HG02870 (cell line): Measurements from ENCODE around the gene GASK1B.

ENCODE experiments used
- ATAC-seq: cut with Tn5 transposase; IDR thresholded peaks from one replicate; pipeline ENCODE4 v1.9.1; 2021; ENCODE audit warnings: mild to moderate bottlenecking, moderate library complexity; ENCODE audit not compliant: unreplicated experiment

GASK1B gene

DNA sequence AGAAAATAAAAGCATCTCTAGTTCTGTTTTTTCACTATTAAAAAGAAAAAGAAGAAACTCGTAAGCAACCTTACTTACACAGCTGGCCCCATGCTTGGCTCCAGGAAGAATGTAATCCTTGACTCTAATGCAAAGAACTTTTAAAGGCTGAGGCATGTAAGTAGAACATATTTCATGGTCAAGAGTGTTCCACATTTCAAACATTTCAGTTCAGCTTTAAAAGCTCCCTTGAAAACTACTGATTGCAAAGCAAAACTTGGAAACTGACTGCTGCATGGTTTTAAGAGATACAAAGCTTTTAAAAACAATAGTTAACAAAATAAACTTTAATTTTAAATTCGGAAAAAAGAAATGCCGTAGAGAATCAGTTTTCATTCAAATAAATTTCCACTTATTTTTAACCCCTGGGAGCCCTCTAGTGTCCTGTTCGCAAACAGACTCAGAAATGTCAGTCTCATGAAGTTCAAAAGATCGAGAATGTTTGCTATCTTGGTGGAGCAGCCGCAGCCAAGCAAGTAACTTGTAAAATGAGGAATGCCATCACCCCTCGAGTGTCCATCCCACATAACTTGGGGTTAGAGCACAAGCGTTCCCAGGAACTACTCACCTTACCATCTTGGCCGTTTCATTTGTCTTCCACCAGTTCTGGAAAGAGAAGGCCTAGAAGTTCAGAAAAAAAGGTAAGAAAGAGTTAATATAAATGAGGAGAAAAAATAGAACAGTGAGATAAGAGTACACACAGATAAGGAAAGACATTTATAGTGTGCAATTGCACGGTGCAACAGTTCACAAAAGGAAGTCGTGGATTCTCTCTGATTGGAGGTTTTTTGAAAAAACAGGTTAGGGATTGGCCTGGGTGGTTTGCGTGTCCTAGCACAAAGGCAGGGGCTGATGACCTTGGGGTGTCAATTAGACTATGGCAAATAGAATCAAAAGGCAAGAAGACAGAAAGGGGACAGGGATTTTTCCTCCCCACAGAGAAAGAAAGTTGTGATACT, at the start of gene GASK1B:
TSS of gene GASK1B (minus strand) at position 765 of the 998 bp plus-strand sequence. CDS start 1,650 bp downstream, outside the sequence.
- peak; percentile 64 for ATAC-seq

DNA sequence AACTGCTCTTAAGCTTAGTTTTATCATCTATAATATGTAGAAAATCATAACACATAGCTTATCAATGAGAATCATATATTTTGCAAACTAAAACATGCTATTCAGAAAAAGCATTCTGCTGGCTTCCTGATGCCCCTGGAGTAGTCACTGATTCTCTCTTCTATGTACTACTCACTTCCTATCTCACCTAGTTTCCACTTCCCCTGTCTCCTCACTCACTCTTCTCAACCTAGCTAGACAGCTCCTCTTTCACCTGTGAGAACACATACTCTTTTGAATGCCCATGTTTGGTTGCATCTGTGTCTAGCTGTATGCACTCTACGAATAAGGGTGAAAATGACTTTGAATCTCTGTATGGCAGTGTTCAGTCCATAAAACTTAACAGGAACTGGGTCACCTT, 46.8 kb upstream of the GASK1B start:
- ATAC-seq, result peak; percentile 78

DNA sequence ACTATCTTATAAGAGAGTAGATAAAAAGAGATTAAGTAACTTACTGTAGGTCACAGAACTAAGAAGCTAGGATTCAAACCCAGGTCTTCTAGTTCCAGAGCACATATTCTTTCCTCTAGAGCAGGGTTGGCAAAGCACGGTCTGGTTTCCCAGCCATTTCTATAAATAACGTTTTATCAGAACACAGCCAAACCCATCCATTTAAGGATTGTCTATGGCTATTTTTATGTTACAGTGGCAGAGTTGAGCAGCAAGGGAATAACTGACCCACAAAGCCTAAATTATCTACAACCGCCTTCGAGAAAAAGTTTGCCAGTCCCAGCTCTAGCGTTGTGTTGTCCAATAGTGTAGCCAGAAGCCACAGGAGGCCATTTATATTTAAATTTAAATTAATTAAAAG, 44.9 kb upstream of the GASK1B start:
- ATAC-seq, result no peak

DNA sequence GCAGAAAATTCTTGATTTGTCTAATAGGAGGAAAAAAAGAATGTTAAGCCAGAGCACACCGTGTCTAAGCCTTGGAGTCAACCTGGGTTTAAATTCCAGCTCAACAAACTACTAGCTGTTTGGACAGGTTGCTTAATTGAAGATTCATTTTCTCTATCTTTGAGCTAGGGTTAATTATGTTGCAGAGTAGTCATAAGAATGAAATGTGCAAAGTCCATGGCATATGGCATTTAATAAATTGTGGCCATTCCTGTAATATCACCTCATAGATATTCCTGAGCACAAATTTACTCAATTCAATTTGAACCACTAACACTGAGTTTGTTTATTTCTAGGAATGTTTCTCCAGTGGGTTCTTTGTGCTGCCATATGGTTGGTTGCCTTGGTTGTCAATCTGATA, 42.0 kb upstream of the GASK1B start:
- ATAC-seq, result no peak

DNA sequence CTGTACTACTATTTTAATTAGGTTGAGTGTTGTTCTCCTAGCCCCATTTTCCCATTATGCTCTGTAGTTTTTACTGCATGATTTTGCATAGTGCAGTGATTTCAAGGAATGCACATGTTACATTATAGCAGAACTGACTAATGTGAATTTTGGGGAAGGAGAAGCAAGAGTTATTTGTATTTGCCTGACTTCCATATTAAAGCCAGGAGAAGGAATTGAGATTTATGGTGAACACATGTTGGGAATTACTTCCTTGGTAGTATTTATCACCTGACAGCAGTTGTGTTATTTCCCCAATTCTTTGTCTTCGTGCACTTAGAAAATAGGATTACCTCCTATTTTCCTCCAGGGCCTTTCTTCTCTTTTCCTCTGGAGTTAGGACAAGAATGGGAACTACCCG, 40.6 kb upstream of the GASK1B start:
- ATAC-seq, result no peak

DNA sequence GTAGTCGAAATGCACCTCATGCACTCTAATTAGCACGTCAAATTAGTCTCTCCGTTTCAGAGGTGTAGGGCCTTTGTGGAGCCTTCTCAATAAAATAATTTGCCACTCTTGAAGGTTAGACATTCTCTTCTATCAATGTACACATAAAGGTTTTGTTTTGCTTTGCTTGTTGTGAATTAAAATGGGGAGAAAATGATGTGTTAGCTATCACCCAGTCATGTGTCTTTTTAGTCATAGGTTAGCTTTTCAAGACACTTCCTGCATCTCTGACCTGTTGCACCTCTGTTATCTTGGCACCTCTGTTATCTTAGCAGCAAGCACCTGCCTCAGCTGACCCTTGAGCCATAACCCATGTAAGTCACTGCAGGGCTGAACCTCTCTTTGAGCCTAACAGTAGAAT, 38.4 kb upstream of the GASK1B start:
- no peak for ATAC-seq

DNA sequence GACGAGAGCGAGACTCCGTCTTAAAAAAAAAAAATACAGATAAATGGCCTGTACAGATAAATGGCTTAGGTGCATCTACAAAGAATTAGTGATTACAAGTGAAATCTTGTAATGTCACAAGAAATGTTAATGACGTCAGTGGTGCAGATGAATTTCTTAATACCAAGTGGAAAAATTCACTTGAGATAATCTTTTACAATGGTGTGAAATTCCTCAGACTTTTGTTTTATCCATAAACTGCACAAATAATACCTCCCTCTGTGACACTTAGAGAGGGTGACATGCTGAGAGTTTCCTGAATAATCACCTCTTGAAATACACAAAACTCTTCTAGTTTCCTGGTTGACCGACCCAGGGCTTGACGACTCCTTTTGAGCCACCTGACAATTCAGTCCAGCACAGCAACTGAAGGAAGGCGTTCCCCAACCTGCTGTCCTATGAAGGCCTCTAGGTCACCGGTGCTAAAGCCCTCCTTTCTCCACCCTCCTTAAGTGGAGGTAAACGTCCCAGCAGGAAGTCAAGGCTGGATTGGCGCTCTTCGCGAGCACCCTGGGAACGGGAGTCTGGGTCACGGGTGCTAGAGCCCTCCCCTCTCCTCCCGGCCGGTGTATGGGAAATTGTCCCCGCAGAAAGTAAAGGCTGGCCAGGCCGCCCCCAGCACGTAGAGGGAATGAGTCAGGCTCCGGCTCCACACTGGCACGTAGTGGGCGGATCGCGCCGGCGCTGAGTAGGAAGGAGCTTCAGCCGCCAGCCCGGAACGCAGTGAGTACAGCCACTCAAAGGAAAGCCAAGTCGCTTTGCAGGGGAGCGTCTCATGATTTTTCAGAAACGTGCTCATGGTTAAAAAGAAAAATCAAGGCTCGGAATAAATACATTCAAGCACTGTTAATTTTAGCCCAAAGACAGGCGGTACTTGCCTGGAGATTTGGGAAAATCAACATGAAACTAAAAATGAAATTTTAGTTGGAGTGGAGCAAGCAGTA, 37.3 kb upstream of the GASK1B start, which contains the start of gene TMEM144:
TSS of gene TMEM144 (plus strand) at position 662 of the 983 bp plus-strand sequence. CDS start 2,182 bp downstream, outside the sequence.
- ATAC-seq, result peak; percentile 90

DNA sequence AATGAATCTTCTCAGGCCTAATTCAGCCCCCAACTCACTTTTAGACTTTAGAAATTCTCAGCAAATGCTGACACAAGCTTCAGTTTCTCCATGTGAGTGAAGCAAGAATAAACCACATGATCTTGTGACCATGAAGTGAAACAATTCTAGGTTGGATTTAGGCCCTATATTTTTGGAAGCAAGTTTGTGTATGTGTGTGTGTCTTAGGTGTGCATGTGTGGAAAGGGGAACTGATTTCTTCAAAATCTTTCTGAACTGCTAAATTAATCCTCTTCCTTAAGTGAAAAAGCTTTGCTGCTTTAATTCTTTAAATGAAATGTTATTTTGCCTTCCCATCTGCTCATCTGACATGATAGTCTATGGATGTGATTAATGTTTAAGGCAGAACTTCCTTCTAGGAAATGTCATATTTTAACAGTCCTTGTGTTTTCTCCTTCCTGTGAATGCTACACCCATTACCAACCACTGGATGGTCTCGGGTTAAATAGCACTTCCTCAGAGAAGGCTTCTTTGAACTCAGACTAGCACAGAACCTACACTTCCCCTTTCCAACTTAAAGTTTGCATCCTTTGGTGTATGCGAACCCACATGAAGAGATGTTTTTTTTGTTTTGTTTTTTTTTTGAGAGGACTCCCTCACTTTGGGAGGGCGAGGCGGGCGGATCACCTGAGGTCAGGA, 36.3 kb upstream of the GASK1B start:
- peak; percentile 75 for ATAC-seq

DNA sequence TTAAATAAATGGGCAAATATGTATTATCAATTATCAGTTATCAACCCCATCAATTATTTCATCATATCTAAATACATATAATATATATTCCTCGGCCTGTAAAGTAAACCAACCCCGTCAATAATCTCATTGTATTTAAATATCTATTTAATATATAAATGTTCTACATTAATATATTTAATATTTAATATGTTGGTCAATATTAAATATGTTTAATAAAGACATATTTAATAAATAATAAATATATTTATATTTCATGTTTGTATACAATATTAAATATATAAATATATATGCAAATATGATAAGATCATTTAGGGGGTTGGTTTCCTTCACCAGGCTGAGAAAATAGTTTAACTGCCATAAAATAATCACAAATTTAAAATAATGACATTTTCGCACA, 31.1 kb upstream of the GASK1B start:
- ATAC-seq, result no peak

DNA sequence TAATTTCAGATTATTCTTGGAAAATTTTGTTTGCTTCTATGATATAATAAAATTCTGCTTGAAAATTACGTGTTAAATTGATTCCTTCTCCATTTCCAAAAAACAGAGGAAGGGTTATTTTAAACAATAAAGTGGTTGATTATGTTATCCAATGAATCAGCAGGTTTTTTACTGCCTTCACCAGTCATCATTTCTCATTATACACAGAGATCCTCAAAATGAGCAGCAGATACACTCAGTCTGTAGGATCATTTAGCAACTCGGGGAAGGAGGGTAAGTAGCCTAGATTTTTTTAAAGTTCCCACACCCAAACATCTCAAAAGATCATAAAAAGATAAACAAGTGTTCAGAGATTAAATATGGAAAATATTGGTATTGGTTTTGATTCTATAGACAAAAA, 30.6 kb upstream of the GASK1B start:
- ATAC-seq, result no peak

DNA sequence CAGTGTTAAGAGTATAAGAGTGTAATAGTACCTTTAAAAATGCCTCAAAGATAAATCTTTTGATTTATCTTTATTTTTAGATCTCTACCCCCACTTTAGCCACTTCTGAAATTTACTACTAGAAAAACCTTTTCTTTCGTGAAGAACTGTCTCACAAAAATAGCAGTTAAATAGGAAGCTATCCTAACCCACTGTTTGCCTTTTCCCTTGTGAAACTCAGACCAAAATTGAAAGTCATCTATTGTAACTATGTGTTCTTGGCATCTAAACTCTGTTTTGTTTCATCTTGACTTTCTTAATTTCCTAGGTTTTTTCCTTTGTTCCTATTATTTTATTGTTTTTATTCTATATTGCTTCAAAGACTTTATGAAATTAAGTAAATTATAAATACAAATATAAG, 29.7 kb upstream of the GASK1B start:
- no peak for ATAC-seq

DNA sequence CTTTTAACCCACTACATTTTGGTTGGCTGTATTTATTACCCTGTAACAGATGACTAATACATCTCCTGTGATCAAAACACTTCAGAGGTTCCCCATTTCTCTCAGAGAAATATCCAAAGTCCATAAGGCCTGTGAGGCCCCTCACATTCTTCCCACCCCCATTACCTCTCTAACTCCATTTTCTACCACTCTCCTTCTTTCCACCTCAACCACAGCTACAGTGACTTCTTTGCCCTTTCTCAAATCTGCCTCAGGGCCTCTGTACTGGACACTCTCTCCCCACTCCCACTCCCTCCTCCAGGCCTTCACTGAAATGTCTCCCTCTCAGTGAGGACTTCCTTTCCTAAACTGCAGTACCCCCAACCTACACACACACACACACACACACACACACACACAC, 29.1 kb upstream of the GASK1B start:
- ATAC-seq, result no peak

DNA sequence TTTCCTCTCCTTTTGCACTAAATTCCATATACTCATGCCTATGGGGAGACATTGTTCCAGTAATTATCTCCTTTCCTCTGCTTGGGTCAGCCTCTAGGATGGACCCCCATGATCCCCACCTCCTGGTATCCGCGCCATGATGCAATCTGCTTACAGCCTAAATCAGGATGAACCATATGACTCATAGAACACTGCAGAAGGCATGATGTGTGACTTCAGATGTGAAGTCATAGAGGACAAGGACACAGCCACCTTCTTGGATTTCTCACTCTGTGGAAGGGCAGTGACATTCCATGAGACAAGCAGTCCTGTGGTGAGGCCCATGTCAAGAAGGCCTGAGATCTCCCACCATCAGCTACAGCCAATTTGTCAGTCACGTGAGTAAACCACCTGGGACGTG, 28.5 kb upstream of the GASK1B start:
- no peak for ATAC-seq

DNA sequence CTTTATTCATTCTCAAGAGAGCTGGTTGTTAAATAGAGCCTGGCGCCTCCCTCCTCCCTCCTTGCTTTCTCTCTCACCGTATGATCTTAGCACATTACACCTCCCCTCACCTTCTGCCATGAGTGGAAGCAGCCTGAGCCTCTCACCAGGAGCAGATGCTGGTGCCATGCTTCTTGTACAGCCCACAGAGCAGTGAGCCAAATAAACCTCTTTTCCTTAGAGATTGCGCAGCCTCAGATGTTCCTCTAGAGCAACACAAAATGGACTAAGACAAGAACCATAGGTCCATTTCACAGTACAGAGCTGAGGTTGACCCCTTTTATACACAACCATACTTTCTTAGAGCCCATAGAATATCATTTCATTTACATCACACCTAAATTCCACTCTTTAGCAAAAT, 27.4 kb upstream of the GASK1B start:
- no peak for ATAC-seq

DNA sequence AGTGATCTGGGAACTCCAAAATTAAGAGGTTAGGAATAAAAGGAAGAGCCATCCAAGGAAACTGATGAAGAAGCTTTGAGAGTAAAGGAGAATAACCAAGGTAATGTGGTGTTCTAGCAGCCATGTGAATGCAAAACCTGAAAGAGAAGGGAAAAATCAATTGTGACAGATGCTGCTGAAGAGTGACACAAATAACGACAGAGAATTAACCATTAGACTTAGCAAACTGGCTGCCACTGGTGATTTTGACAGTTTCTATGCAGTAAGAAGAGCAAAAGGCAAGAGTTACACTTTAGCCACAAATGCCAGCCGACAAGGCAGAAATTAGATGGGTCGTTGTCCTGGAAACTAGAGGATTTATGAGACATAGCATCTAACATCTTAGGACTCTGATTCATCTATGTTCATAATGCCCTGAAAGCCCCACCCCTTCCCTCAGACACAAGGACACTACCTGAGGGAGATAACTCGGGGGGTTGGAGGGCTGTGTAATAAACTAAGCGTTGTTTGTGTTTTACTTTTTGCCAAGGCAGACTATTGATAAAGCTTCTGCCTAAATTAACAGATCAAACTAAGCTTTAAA, 24.5 kb upstream of the GASK1B start:
- no peak for ATAC-seq

DNA sequence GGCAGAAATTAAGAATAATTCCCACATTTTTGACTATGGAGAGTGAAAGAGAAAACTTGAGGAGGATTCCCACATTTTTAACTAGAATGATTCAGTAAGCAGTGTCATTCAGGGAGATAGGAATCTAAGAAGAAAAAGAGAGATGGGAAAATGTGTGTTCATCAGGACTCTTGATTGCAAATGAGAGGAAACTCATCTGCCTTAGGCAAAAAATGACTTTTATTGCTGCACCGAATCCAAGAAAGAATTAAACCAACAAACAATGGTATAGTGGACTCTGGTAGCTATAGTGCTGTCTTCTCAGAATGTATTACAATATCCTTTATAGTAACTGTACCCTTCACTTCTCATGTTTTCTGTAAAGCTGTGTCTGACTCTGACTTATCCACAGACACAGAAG, 22.5 kb upstream of the GASK1B start:
- ATAC-seq, result no peak

DNA sequence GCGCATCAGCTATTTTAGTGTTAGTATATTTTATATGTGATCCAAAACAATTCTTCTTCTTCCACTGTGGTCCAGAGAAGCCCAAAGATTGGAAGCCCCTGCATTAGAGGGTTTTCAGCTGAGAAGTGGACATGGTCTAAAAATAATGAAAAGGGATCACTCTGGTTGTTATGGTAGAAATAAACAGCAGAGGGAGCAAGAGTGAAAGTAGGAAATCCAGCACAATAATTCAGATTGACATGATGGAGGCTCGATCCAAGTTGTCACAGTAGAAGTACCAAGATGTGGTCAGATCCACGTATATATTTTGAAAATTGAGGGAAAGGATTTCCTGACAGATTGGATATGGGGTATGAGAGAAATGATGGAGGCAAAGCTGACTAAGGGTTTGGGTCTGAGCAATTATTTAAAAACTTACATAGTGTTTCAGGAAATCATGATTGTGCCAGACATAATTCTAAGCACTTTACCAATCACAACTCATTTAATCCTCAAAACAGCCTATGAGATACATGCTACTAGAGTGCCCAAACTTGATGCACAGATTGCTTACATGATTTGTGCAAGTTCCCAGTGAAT, 20.4 kb upstream of the GASK1B start:
- peak; percentile 66 for ATAC-seq

DNA sequence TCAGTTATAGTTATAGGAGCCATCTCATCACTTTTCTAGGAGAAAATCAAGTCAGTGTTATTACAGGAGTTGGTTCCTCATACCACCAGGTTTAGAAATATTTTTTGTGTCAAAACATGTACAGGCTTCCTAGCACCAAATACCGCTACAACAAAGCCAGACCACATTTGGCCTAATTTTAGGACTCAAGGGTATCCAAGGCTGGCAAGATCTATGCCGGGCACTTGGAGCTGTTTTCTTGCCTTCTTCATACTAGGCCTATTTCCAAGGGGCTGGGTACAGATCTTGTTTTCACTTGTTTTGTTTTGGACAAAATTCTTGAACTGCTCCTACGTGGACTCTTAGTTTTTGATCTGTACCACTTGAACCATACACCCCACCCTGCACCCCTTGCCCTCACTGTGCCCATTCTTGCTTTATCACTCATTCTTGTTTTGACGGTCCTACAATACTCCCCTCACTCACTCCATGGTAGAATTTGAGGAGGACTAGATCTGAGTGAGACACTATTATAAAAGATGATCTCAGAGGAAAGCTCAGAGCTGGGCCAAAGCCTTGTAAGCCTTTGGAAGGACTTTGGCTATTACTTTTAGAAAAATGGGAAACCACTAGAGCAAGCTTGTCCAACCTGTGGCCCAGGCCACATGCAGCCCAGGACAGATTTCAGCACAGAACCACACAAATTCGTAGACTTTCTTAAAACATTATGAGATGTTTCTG, 19.8 kb upstream of the GASK1B start:
- ATAC-seq, result no peak

DNA sequence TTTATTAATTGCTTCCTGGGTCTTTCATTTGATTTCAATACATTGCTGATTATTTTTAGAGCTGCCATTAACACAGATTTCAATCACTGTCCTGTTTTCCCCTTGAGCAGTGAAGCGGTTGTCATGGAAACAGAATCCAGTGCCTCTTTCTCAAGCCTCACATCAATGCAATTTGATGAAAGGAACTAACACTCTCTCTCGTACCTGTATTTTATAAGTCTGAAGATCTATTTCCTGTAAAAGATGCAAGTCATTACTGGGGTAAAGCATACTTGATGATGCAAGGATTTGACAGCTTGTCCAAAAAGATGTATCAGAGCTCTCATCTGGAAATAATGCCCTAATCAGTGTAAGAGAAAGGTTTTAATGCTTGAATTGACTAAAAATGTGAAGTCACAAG, 17.9 kb upstream of the GASK1B start:
- no peak for ATAC-seq
